NB4 (cell line): Measurements from ENCODE around the gene PRCC.

Experiments
- MYC ChIP-seq: IDR thresholded peaks from 2 replicates; pipeline ENCODE4 v1.6.1; 2011; ENCODE audit warnings: low read depth, low read length
- POLR2A ChIP-seq: IDR thresholded peaks from 2 replicates; pipeline ENCODE4 v1.6.1; 2011; ENCODE audit warnings: mild to moderate bottlenecking; ENCODE audit not compliant: insufficient read length; ENCODE audit errors: extremely low read depth
- TF ChIP-seq, protein P1 (sequence below): IDR thresholded peaks from one replicate; pipeline ENCODE4 v1.5.1; 2012; ENCODE audit warnings: low read depth, low read length
- TF ChIP-seq, protein P2 (sequence below): IDR thresholded peaks from 2 replicates; pipeline ENCODE4 v1.6.1; 2011; ENCODE audit warnings: low read depth, low read length

DNA sequence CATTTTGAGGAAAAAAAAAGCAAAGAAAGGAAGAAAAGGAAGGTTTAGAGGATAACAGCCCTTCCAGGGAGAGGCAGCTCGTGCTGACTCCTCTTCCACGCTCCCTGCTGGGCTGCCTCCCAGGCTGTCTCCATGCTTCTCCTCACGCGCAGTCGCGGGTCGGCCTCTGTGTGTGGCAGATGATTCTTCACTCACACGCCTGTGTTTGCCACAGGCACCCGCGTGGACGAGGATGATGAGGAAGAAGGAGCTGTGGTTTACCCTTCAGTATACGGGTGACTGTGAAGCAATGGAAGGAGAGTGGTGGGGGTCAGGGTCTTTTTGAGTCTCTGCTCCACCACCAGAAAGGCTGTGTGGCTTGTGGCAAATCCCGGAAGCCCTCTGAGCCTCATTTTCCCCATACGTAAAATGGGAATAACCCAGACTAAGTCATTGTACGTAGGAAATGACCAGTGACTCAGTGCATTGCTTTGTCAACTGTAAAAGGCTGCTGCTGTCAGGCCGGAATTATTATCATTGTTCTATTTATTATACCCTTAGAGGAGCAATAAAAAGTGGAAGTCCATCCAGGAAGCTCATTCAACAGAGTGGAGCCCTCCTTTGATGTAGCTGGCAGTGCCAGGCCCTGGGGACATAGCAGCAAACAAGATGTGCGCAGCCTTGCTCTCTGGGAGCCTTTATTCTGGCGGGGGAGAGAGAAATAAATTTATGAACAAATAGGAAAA is 61.2 kb downstream of the PRCC start:
- TF ChIP-seq, protein P1, sequence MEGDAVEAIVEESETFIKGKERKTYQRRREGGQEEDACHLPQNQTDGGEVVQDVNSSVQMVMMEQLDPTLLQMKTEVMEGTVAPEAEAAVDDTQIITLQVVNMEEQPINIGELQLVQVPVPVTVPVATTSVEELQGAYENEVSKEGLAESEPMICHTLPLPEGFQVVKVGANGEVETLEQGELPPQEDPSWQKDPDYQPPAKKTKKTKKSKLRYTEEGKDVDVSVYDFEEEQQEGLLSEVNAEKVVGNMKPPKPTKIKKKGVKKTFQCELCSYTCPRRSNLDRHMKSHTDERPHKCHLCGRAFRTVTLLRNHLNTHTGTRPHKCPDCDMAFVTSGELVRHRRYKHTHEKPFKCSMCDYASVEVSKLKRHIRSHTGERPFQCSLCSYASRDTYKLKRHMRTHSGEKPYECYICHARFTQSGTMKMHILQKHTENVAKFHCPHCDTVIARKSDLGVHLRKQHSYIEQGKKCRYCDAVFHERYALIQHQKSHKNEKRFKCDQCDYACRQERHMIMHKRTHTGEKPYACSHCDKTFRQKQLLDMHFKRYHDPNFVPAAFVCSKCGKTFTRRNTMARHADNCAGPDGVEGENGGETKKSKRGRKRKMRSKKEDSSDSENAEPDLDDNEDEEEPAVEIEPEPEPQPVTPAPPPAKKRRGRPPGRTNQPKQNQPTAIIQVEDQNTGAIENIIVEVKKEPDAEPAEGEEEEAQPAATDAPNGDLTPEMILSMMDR, result no peak
- TF ChIP-seq POLR2A (no peak), MYC (no peak)
- TF ChIP-seq, protein P2, sequence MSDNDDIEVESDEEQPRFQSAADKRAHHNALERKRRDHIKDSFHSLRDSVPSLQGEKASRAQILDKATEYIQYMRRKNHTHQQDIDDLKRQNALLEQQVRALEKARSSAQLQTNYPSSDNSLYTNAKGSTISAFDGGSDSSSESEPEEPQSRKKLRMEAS, result no peak
